Type B pancreatic cell (in vitro differentiated cells): ENCODE measurements around the gene EPAS1. TPM values are rescaled to one million over a fixed set of nuclear protein-coding genes. Genes with fewer than 3 reads are reported as not detected.

Source experiments
- DNase-seq: peaks from one replicate; pipeline ENCODE4 v3.0.0; 2021; ENCODE audit warnings: mixed read lengths; ENCODE audit not compliant: unreplicated experiment; ENCODE audit errors: extremely low spot score
- H3K27ac Mint-ChIP-seq: 2 replicates; pipeline ENCODE4 v1.8.0; 2021; ENCODE audit warnings: mild to moderate bottlenecking, mixed read lengths
- H3K27me3 Mint-ChIP-seq: 2 replicates; pipeline ENCODE4 v1.8.0; 2021; ENCODE audit warnings: mixed read lengths
- H3K36me3 Mint-ChIP-seq: 2 replicates; pipeline ENCODE4 v1.8.0; 2021; ENCODE audit warnings: mixed read lengths
- H3K4me1 Mint-ChIP-seq: one replicate; pipeline ENCODE4 v1.8.0; 2021; ENCODE audit warnings: mixed read lengths; ENCODE audit not compliant: unreplicated experiment
- H3K4me3 Mint-ChIP-seq: 2 replicates; pipeline ENCODE4 v1.8.0; 2021; ENCODE audit warnings: mild to moderate bottlenecking, mixed read lengths
- H3K9me3 Mint-ChIP-seq: 2 replicates; pipeline ENCODE4 v1.8.0; 2021; ENCODE audit warnings: mixed read lengths
- total RNA-seq: library from RNA; stranded (reverse); gene quantifications from 2 replicates; pipeline ENCODE4 v1.2.1, GENCODE V29; 2021; ENCODE audit warnings: low replicate concordance
- TF ChIP-seq, protein P1 (sequence below): fragments of 200-600 bp; sonication (generic); conservative IDR thresholded peaks from 2 replicates; pipeline ENCODE4 v1.5.0; 2021; ENCODE audit warnings: antibody characterized with exemption, mild to moderate bottlenecking

The EPAS1 gene
- total RNA-seq, 1 donor from 2014 or later, result 59.8 TPM

DNA sequence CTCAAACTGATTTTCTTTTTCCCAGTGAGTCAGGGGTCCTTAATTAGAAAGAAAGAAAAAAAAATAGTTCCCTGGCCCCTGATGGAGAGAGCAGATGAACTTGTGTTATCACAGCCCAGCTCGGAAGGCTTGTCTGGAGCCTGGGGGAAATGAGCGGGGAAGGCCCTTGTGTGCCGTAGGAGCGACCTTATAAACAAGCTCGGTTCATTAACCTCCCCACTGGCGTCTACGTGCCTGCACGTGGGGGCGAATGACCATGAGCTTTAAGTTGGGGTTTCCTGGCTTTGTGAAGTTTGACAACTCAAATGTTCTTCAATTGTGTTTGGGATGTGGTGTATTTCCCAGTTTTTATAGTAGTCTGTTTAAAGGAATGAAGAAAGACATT lies 69.5 kb downstream of the EPAS1 start:
- TF ChIP-seq, protein P1, sequence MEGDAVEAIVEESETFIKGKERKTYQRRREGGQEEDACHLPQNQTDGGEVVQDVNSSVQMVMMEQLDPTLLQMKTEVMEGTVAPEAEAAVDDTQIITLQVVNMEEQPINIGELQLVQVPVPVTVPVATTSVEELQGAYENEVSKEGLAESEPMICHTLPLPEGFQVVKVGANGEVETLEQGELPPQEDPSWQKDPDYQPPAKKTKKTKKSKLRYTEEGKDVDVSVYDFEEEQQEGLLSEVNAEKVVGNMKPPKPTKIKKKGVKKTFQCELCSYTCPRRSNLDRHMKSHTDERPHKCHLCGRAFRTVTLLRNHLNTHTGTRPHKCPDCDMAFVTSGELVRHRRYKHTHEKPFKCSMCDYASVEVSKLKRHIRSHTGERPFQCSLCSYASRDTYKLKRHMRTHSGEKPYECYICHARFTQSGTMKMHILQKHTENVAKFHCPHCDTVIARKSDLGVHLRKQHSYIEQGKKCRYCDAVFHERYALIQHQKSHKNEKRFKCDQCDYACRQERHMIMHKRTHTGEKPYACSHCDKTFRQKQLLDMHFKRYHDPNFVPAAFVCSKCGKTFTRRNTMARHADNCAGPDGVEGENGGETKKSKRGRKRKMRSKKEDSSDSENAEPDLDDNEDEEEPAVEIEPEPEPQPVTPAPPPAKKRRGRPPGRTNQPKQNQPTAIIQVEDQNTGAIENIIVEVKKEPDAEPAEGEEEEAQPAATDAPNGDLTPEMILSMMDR, result no peak
- DNase-seq, result no peak
- Mint-ChIP-seq H3K4me3 (no peak overlapping the region), H3K27ac (no peak overlapping the region), H3K9me3 (no peaks in the 10 kb centered on the region), H3K36me3 (peaks cover 6% of the 10 kb centered on the region), H3K4me1 (peaks cover 18% of the 10 kb centered on the region), H3K27me3 (no peaks in the 10 kb centered on the region)

DNA sequence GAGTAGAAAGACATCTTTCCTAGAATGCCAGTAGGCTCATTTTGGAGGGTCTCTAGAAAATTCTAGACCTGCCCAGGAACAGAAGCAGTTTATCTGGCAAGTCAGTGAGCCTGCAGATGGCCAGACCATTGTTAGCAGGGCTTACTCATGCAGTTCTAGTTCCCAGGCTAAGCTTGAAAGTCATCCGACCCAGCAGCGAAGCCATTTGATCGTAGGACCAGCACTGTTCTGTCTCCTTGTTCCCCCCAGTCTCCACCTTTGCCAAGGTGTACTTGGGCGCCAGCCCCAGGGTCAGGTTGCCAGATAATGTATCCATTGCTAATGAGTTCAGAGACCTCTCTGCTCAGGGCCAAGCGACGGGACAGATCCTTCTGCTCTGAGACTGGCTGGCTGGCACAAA lies 70.1 kb downstream of the EPAS1 start:
- TF ChIP-seq, protein P1, result no peak
- no peak for DNase-seq
- Mint-ChIP-seq H3K27me3 (no peaks in the 10 kb centered on the region), H3K9me3 (no peaks in the 10 kb centered on the region), H3K36me3 (peaks cover 6% of the 10 kb centered on the region), H3K27ac (no peak overlapping the region), H3K4me3 (no peak overlapping the region), H3K4me1 (peaks cover 18% of the 10 kb centered on the region)

DNA sequence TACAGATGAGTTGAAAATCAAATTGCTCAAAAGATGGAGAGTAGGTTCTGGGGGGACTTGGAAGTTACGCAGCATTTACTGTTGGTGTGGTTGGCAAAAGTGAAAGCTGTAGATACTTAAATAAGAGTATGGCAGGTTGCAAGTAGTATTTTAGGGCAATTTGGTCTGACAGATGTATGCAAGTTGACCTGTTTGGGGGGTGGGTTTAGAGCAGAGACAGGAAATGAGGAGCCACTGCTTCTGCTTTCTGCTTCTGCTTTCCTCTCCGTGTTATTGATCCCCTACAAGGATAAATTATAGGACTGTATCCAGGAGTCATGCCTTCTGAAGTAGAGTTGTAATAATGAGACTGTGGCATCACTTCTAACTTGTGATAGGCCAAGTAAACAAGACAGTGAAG lies 71.2 kb downstream of the EPAS1 start:
- Mint-ChIP-seq H3K4me1 (peaks cover 18% of the 10 kb centered on the region), H3K27ac (peak overlapping the region; percentile 54), H3K27me3 (no peaks in the 10 kb centered on the region), H3K4me3 (no peak overlapping the region), H3K9me3 (no peaks in the 10 kb centered on the region), H3K36me3 (peaks cover 9% of the 10 kb centered on the region)
- DNase-seq, result no peak
- TF ChIP-seq, protein P1, result no peak

DNA sequence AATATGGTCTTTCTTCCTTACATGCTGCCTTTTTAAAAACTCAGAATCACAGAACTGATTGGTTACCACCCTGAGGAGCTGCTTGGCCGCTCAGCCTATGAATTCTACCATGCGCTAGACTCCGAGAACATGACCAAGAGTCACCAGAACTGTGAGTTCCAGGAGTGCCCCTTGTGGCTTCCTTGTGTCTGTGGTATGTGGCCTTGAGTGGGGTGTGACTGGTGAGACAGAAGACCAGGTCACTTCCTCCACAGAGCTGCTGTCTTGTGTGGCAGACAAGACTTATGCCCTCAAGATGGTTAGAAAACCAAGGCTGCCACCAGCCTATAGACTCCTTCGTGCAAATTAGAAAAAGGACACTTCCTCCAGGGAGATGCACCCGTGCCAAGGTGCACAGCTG lies 72.6 kb downstream of the EPAS1 start:
- Mint-ChIP-seq H3K27me3 (no peaks in the 10 kb centered on the region), H3K27ac (peak overlapping the region; percentile 37), H3K9me3 (no peaks in the 10 kb centered on the region), H3K36me3 (peaks cover 9% of the 10 kb centered on the region), H3K4me3 (no peak overlapping the region), H3K4me1 (peaks cover 17% of the 10 kb centered on the region)
- TF ChIP-seq, protein P1, result no peak
- no peak for DNase-seq

DNA sequence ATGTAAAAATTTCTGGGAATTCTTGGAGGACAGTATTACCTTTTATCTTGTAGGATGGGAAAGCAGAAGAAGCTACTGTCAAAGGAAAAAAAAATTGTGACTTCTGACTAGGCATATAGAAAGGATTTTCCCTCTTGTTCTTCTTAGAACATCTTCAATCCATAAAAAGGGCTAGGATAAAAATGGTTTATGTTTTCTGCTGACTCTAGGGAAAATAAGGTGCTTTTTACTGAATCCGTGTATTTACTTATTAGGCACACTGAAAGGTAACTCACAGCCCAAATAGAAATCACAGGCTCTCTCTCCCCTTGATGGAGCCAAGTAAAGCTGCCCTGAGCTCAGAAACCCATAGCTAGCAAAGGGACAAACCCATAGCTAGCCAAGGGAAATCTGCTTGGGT lies 74.6 kb downstream of the EPAS1 start:
- DNase-seq, result no peak
- TF ChIP-seq, protein P1, result no peak
- Mint-ChIP-seq H3K4me1 (peaks cover 8% of the 10 kb centered on the region), H3K36me3 (peaks cover 14% of the 10 kb centered on the region), H3K27me3 (no peaks in the 10 kb centered on the region), H3K9me3 (no peaks in the 10 kb centered on the region), H3K27ac (no peak overlapping the region), H3K4me3 (no peak overlapping the region)

GRCh38 chr2:46372475-46372874 lies 75.3 kb downstream of the EPAS1 start:
- DNase-seq, result no peak
- TF ChIP-seq, protein P1, result no peak
- Mint-ChIP-seq H3K9me3 (no peaks in the 10 kb centered on the region), H3K4me3 (no peak overlapping the region), H3K27me3 (no peaks in the 10 kb centered on the region), H3K27ac (no peak overlapping the region), H3K4me1 (peaks cover 8% of the 10 kb centered on the region), H3K36me3 (peaks cover 14% of the 10 kb centered on the region)
